Measurements from ENCODE around the gene RNF157. TPM values are rescaled to one million over a fixed set of nuclear protein-coding genes. Genes with fewer than 3 reads are reported as not detected.

RNF157 gene
- total and polyA plus RNA-seq, 9 of the 15 experiments (the other 6 are each of a cell fraction or from before 2014, with no cell fraction given) = 8.1 to 31.7 (median 20.8) TPM

GRCh38 chr17:76268015-76268749 lies 27.9 kb upstream of the RNF157 start (continued):
- TF ChIP-seq POLR2H (tag; IDR thresholded peaks at IDR 0.05; ENCODE audit: low read depth) (peak; percentile 61), TFAM (CRISPR knock-in tag; conservative IDR thresholded peaks at IDR 0.05) (no peak), BACH1 (tag; IDR thresholded peaks at IDR 0.05) (0 out of 2 replicates have a peak, but pooled peaks have one; percentile 28), ZBTB8A (IDR thresholded peaks at IDR 0.05; ENCODE audit: partially characterized antibody) (no peak), THAP7 (CRISPR knock-in tag; IDR thresholded peaks at IDR 0.05) (no peak), ZNF24 (IDR thresholded peaks at IDR 0.05) (peak; percentile 94), PKNOX1 (IDR thresholded peaks at IDR 0.05) (no peak), ZNF133 (CRISPR knock-in tag; IDR thresholded peaks at IDR 0.05) (no peak), KLF13 (tag; IDR thresholded peaks at IDR 0.05; ENCODE audit: borderline replicate concordance, low read depth) (no peak), BCLAF1 (IDR thresholded peaks at IDR 0.05; ENCODE audit: borderline replicate concordance in 1 of 2, control insufficient read depth in 1 of 2, low read depth in 2 of 2, low read length in 1 of 2) (no peak; a peak in 1 of 4 replicates), CREB1 (IDR thresholded peaks at IDR 0.05) (peak; percentile 9; the same call in 1 of the 2 replicates), CREB1 (CRISPR knock-in tag; IDR thresholded peaks at IDR 0.05) (peak; percentile 24; the same call in 1 of the 2 replicates), ARHGAP35 (IDR thresholded peaks at IDR 0.05; ENCODE audit: partially characterized antibody) (no peak), ZZZ3 (IDR thresholded peaks at IDR 0.05) (no peak), RFX5 (IDR thresholded peaks at IDR 0.05; ENCODE audit: low read depth, low read length) (no peak), TAF9B (IDR thresholded peaks at IDR 0.05; ENCODE audit: partially characterized antibody) (no peak), TEAD4 (IDR thresholded peaks at IDR 0.05; ENCODE audit: low read length) (no peak), TEAD4 (CRISPR knock-in tag; IDR thresholded peaks at IDR 0.05; ENCODE audit: borderline replicate concordance) (no peak), NR1H2 (CRISPR knock-in tag; IDR thresholded peaks at IDR 0.05) (no peak), L3MBTL2 (IDR thresholded peaks at IDR 0.05) (peak; percentile 39; the same call in 1 of the 2 replicates), ZNF3 (CRISPR knock-in tag; IDR thresholded peaks at IDR 0.05) (no peak), IRF1 (CRISPR knock-in tag; IDR thresholded peaks at IDR 0.05; ENCODE audit: borderline replicate concordance) (no peak), ZBED1 (IDR thresholded peaks at IDR 0.05) (no peak)
